Epidermal melanocyte (primary cell): ENCODE measurements around the gene PTPRF.
"Not testable (repeated sequence)": the region's sequence is repeated elsewhere in the genome, so short reads cannot be mapped to it uniquely, and the experiment has no call there.

Source experiments
- DNase-seq: peaks from one replicate; pipeline ENCODE4 v3.0.0; 2011; ENCODE audit warnings: low spot score; ENCODE audit not compliant: insufficient read length

The PTPRF gene

DNA sequence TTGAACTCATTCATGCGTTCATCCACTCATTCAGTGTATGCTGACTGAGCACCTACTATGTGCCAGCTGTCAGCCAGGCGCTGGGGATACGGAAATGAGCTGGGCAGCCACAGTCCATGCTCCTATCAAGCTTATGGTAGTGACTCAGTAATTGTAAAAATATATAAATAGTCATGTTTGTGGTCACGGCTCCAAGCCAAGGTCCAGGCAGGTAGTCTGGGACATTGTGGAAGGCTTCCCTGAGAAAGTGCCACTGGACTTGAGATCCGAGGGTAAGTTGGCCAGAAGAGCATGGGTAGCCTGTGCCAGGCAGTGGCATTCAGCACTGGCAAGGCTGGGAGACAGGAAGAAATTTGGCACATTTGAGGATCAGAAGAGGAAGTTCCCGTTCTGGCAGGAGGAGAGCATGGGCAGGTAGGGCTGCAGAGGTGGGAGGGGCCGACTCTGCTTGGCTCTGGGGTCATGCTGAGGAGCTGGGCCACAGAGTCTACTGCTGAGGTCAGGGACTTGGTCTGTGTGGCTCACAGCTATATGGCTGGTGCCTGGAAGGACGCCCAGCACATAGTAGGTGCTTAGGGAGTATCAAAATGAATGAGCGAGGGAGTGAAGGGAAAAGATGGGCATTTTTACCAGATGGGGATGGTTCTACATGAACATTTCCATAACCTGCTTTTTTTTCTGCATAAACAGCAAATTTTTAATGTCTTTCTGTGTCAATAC is 6.9 kb downstream of the PTPRF start:
- DNase-seq = no peak

DNA sequence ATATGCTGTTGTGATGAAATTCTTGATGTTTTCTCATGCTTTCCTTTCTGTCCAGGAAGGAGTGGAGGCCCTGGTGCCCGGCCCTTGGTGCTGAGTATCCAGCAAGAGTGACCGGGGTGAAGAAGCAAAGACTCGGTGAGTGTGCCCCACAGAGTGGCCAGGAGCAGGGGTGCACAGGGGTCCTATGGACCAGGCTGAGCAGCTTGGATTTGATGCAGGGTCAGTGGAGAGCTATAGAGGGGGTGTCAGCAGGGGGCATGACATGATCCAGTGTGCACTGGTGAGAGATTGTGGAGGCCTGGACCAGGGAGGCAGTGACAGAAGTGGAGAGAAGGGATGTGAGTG is 7.4 kb downstream of the PTPRF start:
- no peak for DNase-seq

DNA sequence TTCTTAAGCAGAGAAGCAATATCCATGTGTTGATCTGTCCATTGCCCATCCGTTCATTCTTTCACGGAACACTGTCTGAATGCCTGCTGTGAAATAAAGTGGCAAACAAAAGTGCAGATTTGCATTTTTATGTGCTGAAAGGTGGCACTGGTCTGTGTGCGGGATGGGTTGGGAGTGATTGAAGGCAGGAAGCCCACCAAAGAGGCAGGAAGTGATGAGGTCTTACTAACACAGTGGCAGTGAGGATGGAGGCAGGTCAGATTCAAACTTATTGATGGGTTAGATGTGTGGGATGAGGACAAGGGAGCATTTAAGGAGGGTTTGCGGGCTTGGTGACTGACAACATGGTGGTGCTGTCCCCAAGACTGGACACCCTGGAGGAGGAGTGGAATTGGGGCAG is 8.3 kb downstream of the PTPRF start:
- DNase-seq = no peak

DNA sequence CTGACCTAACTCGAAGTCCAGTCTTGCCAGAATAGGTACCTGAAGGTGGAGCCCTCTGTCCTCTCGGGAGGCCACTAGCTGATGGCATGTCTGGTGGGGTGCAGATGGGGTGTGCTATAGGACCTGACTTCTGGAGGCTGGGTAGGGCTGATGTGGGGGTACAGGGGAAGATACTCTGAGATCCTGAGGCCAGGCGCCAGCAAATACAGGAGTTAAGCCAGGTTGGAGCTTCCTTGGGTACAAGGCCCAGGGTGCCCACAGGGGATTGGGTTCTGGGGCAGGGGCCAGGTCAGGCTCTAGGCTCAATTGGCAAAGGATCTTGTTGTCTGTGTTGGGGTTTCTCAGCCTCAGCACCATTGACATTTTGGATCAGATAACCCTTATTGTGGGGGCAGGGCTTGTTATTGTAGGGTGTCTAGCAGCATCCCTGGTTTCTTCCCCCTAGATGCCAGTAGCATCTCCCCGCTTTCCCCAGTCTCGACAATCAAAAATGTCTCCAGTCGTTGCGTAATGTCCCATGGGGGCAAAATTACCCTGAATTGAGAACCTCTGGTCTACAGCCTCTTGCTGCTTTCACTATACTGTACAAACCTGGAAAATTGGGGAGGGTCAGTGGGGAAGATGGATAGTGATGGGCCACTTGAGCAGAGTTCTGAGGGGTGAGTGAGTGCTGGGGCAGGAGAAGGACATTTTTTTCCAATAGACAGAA is 9.2 kb downstream of the PTPRF start:
- DNase-seq = no peak

DNA sequence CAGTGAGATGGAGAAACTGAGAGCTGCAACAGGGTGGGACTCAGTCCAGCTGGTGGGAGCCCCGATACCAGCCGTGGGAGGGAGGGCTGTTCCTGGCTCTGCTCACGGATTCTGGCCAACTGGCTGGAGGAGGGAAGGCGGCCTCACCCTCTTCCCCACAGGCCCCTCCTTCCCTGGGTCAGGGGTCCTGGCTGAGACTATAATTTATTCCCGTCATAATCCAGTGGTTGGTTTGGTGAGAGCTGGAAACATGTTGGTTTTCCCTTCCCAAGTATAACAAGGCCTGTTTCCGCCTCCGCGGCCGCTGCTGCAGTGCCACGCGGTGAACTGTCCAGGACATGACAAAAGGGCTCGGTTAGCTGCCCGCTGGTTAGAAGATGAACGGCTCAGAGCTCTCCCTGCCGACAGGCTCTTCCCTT is 10.0 kb downstream of the PTPRF start:
- DNase-seq = no peak

DNA sequence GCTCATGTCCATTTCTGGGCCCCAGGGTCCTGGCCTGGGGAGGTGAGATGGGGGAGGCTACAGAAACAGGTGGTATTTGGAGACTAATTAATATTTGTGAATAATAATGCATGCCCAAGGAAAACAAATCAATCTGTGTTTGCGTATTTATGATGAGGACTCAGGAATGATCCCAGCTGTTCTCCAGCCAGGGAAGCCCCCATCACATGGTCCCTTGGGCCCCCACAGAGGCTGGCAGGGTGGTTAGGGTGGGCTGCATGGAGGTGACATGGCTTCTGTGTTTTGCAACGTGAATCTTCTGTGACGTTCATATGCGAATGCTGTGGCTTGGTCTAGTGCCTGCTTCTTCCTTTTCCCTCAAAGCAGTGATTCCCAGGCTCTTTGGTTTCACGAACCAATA is 10.5 kb downstream of the PTPRF start:
- DNase-seq = no peak

DNA sequence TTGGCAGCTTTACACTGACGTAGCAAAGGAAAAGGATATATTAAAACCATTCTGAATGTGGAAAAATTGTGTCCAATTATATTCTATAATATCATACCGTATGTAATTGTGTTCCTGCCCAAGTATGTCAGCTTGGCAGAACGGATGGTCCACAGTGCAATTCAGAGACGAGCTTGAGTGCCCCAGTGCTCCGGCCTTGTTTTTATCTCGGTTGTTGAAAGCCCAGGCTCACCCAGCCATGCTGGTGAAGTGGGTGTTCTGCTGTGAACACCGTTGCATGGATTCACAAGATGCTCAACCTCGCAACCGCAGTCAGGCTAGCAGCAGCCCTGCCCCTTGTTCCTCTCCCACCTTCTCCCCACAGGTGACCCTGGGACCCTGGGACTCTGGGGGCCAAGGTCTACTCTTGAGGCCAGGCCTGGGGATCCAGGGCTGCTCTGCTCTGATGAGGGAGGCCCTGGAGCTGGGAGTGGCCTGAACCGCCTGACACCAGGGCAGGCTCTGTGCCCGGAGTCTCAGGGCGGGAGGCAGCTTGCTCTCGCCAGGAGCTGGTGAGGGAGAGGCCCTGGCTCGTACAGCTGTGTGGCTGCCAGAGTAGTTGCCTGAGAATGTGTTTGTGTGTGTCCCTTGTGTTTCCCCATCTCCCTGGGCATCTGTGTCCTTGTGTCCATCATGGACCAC is 11.2 kb downstream of the PTPRF start:
- no peak for DNase-seq

DNA sequence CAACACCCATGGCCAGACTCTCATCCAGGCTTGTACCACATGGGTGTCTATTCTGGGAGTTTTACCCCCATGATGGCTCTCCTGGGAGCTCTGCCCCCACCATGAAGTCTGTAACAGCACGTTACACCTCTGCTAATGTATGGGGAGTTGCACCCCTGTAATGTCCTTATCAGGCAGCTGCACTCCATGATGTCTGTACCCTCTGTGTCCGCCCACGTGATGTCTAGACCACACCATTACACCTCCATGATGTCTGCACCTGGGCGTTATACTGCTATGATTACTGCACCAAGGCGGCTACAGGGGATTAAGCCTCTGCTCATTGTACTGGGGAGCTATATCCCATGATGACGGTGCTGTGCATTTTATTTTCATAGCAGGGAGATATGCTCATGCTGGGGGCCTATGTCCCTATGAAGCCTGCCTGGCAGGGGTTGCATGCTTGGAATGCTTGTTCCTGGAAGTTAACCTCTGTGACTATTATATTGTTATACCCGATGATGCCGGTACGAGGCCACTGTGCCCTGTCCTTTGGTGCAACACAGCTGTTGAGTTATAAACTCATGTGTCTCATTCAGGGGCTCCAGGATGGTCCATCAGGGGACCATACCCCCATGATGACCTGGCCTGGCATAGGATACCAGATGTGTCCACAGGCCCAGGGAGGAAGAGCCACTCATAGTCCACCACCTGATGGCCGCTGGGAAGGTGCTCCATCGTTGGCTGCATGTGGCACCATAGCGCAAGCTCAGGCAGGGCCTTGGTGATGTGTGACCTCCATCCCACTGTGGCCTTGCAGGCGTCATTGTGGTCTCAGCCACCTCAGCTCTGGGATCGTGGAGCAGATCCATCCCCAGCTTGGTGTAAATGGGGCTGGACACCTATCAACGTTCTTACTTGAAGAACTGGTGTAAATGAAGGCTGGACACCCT is 12.1 kb downstream of the PTPRF start:
- DNase-seq = no peak

DNA sequence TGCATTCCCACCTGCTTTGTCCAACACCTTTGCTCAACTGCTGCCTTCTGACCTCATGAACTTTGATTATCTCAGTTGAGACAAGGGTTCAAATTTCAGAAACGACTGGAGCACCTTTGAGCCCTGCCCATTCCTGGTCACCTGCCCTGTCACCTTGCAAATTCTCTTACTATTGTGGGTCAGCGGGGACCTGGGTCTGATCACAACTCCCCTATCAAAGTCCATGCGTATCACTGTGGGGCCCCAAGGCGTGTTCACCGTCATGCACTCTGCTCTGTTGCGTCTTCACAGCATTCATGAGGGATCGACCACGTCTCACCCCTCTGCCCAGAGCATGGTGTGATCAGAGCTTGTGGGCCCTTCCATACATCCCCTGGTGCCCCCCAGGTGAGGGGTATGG is 12.9 kb downstream of the PTPRF start:
- DNase-seq = no peak

DNA sequence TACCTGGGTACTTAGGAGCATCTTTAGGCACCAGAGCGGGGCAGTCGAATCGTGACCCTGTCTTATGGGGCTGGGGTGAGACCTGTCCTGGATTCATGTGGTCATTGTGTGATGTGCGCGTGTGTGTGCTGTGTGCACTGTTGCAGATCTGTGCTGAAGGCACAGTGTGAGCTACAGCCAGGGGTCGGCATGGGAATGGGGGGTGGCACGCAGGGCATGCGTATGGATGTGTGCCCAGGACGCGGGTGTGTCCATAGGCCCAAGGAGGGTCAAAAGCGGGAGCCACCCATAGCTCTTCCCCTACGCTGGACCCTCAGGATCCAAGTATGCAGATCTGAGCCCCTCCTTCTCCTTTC is 14.6 kb downstream of the PTPRF start:
- DNase-seq = no peak

DNA sequence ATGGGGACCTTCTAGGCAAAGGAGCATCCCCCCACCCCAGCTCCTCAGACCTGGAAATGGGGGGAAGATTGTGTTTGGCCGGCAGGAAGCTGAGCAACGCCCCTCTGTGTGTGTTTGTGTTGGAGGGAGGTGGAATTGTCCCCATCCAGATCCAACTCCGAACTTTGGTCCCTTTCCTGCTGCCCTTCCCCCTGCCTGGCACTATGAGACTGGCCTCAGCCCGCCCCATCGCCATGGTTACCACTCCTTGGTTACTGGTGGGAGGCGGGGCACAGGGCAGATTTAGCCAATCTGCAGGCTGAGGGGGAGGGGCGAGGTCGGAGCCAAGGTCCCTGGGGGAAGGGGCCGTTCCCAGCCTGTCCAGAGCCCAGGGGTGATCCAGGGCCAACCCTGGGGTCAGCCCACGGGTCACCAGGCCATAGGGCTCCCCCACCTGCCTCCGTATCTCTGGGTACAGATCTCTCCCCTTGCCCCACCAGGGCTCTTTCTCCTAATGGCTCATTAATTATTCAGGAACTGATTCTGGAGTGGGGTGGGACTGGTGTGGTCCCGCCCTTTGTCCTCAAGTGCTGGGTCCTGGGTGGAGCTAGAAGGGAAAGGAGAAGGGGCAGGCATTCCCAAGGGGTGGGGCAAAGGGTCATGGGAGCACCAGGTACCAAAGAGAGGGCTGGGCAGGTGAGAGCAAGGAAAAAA is 15.2 kb downstream of the PTPRF start:
- no peak for DNase-seq

DNA sequence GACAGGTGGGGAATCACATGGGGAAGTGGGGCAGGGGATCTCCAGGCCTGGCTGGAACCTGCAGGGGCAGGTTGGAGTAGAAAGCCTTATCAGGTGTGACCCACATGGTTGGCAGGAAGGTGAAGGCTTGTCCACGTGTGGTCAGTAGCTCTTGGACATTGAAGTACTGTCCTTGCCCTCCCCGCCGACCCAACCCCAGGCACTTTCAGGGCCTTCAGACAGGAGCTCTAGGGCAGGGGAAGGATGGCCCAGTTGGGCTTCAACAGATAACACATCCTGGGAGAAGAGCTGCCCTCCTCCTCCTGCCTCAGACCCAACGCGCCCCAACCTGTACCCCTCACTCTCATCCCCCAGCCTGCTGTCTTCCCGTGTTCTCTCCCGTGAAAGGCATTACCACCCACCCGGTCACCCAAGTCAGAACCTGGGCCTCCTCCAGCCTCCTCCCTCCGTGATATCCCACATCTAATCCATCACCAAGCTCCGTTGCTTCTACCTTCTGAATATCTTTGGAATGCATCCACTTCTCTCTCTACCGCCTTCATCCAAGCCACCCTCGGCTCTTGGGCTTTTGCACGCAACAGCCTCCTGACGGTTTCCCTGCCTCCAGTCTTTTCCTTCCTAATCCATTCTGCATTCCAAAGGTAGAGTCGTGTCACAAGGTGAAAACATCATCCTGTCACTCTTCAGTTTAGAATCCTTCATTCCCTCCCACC is 15.9 kb downstream of the PTPRF start:
- no peak for DNase-seq

DNA sequence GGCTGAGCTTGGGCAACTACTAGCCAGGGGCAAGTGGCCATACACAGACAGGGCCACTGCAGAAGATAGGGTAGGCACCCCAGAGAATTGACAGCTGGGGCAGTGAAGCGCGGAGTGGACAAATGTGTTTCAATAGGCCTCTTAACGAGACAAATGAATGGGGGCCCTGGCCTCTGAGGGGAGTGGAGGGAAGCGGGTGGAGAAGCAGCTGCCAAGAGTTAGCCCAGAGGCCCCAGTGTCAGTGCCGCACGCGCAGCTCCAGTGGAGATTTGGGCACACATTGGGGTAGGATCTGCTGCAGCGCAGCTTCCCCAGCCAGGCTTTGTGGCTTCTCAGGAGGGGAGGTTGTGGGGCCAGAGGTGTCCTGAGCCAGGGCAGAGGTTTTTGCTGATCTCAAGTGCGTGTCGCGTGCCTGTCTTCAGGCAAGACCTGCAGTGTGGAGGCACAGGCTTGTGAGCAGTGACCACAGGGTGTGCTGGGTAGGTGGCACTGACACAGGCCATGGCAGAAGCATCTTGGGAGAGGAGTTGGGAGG is 16.9 kb downstream of the PTPRF start:
- DNase-seq = no peak

DNA sequence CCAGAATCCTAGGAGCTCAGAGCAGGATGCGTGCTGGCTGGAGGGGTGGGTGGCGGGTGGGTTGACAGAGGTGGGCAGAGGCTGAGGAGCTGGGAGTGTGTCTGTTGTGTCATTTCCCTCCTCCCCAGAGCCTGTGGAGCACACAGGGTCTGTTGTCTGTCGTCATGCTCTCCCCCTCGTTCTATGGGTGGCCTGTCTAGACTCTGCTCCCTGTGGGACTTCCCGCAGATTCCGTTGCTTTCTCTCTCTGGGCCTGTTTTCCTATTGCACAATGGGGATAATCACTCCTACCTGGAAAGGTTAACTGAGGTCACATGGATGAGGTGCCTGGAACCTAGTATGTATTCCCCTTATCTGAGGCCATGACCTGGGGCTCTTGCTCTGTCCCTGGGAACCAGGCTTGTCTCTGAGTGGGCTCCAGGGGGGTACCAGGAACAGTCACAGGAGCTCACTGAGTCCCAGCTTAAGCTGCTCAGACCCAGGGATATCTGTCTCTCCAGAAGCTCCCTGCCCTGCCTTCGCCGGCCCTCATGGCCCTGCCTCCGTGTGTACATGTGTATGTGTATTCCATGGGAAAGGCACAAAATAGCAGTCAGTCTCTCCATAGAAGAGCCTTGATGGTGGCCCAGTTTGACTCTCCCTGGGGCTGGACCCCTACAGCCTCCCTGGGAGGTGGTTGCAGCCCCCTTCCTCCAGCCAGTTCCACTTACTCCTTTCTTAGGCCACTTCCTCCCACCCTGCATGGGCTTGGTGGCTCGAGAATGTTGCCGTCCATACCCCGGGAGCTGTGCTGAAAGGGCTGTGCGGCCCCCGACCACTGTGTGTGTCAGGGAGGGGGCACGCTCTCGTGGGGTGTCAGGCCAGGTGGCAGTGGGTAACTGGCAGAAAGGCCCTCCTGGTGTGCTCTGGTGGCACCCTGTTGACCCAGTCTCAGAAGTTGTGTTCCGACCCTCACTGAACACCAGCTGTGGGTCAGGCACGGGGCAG is 17.9 kb downstream of the PTPRF start:
- DNase-seq = no peak

DNA sequence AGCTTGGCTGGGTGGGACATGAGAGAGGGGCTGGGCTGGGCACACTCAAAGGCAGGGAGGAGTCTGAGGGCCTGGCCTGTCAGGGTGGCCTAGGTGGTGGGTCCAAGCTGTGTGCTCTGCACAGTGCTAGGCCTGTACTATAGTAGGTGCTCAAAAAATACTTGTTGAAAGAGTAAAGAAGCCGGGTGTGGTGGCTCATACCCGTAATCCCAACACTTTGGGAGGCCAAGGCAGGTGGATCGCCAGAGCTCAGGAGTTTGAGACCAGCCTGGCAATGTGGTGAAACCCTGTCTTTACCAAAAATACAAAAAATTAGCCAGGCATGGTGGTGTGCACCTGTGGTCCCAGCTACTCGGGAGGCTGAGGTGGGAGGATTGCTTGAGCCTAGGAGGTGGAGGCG is 18.7 kb downstream of the PTPRF start:
- DNase-seq = not testable (repeated sequence)

DNA sequence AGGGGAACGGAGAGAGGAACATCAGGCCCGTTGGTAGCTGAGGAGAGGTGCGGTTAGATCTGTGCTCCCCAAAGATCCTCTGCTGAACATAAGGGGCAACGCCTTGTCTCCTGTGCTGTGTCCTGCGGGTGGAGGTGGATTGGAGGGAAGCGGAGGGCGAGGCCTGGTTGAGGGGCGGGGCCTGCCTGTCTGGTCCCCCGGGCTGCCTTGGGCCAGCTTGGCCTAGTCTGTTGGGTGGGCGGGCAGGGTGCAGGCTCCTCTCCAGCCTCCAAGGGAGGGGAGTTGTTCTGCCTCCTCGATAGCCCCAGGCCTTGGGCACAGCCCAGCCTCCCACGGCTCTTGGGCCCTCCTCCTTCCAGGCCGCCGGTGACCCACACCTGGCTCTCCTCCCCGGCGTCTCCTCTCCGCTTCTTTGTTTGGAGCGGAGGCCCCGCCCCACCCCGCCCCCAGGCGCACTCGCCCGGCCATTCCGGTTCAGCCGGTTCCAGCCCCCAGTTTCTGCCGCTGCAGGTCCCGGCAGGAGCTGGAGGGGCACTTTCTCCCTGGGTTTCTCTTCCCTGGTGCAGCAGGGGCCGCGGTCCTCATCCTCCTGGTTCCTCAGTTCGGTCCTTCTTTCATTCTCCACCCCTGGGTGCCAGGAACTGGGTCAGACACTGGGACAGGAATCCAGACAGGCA is 19.4 kb downstream of the PTPRF start:
- no peak for DNase-seq

DNA sequence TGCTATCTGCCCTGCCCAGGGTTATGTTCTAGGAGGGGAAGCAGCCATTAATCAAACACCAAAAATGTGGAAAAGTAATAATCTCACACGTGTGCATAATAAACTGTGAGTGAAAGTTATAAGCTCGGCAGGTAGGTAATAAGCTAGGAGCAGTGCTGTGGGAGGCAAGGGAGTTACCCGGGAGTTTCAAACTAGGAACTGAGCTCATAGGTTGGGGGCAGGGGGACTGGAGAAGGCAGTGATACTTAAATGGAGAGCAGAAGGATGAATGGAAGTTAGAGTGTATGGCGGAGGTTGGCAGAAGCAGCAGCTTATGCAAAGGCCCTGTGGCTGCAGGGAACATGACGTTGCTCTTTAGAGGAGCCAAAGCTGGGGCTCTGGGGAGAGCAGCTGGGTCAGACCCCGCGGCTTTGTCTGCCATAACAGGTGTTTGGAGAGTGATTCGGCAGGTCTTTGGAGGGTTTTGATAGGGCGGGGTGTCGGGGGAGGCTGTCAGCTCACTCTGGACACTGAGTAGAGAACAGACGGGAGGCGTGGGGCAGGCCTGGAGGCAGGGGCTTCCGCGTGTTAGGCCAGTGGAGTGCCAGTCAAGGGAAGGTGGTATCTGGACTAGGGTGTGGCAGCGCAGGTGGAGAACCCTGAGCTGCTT is 20.0 kb downstream of the PTPRF start:
- DNase-seq = no peak

DNA sequence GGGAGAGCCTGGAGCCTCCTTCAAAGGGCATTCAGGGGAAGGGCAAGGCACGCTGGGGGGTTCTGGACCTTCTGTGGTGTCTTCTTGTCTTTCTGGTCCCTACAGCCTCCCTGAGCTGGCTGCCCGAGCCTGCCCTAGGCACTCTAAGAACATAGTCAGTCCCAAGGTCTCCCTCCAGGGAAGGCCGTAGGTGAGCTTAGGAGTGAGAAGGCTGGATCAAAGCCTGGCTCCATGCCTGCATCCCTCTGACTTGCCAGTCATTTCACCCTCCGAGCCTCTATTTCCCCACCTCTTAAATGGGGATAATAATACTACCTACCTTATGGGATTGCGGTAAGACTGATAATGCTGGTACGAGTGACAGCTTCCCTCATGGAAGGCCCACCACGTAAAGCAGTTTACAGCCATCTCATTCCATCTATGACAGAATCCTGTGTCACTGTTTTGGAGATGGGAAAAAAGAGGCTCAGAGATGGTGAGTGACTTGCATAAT is 20.8 kb downstream of the PTPRF start:
- no peak for DNase-seq
